ENCODE results near the gene FAM170B.

FAM170B gene

DNA sequence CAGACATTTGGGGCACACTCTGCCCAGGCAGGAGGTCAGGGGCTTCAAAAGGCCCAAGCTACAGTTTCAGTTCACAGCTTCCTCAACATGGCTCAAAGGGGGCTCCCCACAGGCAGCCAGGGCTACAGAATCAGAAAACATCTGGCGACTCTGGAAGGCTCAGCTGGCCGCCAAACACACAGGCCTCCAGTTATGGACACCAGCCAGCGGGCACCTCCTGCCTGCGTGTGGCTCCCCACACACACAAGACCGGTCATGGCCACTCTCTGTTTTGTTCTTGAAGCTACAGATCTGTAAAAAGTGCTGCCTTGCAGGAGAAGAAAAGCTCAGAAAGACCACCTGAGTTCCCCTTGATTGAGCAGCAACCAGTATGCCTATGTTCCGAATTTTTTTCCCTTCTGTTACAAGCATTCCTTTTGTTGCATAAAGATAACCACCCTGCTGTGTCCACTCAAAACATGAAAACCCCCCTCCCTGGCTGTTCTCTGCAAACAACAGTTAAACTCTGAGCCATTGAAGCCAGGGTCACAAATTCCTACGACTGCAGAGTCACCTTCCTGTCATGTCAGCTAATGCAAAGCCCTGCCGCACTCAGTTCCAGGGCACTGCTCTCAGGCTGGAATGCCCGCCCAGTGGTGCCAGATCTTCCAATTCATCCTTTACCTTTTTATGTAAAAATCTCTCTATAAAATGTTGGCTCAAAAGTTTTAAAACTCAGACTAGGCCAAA lies 52.1 kb downstream of the FAM170B start:
- no peak overlapping the region for H3K4me3 ChIP-seq (ENCODE audit: low read depth, low read length)
- in situ Hi-C loops (cut with HindIII; ENCODE audit: low pct_ligation_motif_present, low sequenced_read_pairs), result no loop called here
- no peak for TF ChIP-seq CTCF (IDR thresholded peaks at IDR 0.05; ENCODE audit: low read depth, low read length, missing control alignments)
- H3K36me3 ChIP-seq (replicated peaks), result no peaks in the 10 kb centered on the region
- DNase-seq, result no peak
- no peaks in the 10 kb centered on the region for H3K27me3 ChIP-seq (replicated peaks)
- no peak overlapping the region for H3K27ac ChIP-seq
